Measurements from ENCODE around the gene PLCL2. TPM values are rescaled to one million over a fixed set of nuclear protein-coding genes. Genes with fewer than 3 reads are reported as not detected.

Gene PLCL2
- total and polyA plus RNA-seq, 10 of the 15 experiments (the other 5 are each of a cell fraction or from before 2014, with no cell fraction given) = 7.5 to 37.3 (median 21.7) TPM

DNA sequence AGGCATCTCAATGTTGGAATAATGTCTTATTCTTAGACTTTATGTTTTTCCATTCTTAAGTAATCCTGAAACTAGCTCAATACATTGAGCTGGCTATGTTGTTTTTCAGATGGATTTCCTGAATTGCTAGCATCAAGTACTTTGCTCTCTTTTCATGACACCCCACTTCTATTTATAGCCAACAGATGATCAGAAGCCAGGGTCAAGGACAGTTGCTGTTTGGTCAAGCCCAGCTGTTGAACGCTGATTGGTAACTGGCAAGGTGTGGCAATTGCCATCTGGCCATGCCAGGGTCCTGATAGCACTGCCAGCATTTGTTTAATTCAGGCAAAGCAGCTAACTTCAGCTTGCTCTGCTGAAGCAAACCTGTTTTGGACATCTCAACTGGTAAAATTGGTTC is 46.2 kb upstream of the PLCL2 start:
- peak overlapping the region; percentile 2 for H2AFZ ChIP-seq (ENCODE audit: control insufficient read depth, low read depth, low read length)
- in situ Hi-C loops (cut with MboI) (no loop called here), intact Hi-C loops (cut with micrococcal nuclease; ENCODE audit: unreplicated experiment) (no loop called here)
- SMC1A ChIA-PET (ENCODE audit: uncharacterized antibody, unreplicated experiment) = interaction anchor here (0.5 to 4.2 kb wide), 17 partner anchors 8 to 394 kb away, joined by 3 to 32 read pairs (median 5); no protein-coding TSS in a partner anchor
- no peaks in the 10 kb centered on the region for H3K27me3 ChIP-seq (replicated peaks in 1 of 2; ENCODE audit: control insufficient read depth in 2 of 2, insufficient read depth in 2 of 2, low read length in 1 of 2)
- WGBS (ENCODE audit: insufficient coverage, insufficient replicate concordance, low lambda C conversion rate, missing lambda C conversion rate) = 0% methylated on average over 1 of the region's 1 CpG
- no TSS peak for BruUV-seq (replicated peaks)
- no peaks in the 10 kb centered on the region for H3K79me2 ChIP-seq (ENCODE audit: control insufficient read depth, insufficient read depth, low read length)
- CTCF ChIA-PET = interaction anchor here (0.7 to 3.3 kb wide), 10 partner anchors 9 to 436 kb away, joined by 3 to 19 read pairs (median 4); partner anchors contain the start of gene PLCL2
- FAIRE-seq (no peak), ATAC-seq (no peak), DNase-seq (ENCODE audit: low read depth, low spot score) (no peak)
- H3K27ac ChIP-seq (ENCODE audit: control insufficient read depth, insufficient read depth) = no peak overlapping the region
- POLR2A ChIA-PET = interaction anchor here (0.7 to 2.0 kb wide), 3 partner anchors 10 to 49 kb away, joined by 3 to 4 read pairs (median 3); no protein-coding TSS in a partner anchor
- no peaks in the 10 kb centered on the region for H3K36me3 ChIP-seq (ENCODE audit: control insufficient read depth in 2 of 2, insufficient read depth in 2 of 2, low read length in 1 of 2)
- RAD21 ChIA-PET (ENCODE audit: unreplicated experiment) = interaction anchor here (0.9 to 2.2 kb wide), 12 partner anchors 10 to 394 kb away, joined by 3 to 13 read pairs (median 4); no protein-coding TSS in a partner anchor
- TF ChIP-seq TCF12 (IDR thresholded peaks at IDR 0.05; ENCODE audit: low read depth, low read length) (0 out of 2 replicates have a peak, but pooled peaks have one; percentile 20), RBBP5 (conservative IDR thresholded peaks at IDR 0.05) (no peak), SIX5 (IDR thresholded peaks at IDR 0.05; ENCODE audit: low read depth, low read length, severe bottlenecking) (no peak), IKZF1 (conservative IDR thresholded peaks at IDR 0.05) (no peak), MTA3 (IDR thresholded peaks at IDR 0.05; ENCODE audit: borderline replicate concordance, low read length) (no peak), MTA2 (IDR thresholded peaks at IDR 0.05; ENCODE audit: low read depth) (no peak), RUNX3 (IDR thresholded peaks at IDR 0.05; ENCODE audit: low read length) (peak; percentile 4; the same call in 1 of the 2 replicates), EZH2 (IDR thresholded peaks at IDR 0.05; ENCODE audit: borderline replicate concordance, control insufficient read depth, low read depth, low read length) (no peak), CREM (IDR thresholded peaks at IDR 0.05; ENCODE audit: low read depth) (no peak), JUNB (IDR thresholded peaks at IDR 0.05) (no peak), NRF1 (conservative IDR thresholded peaks at IDR 0.05; ENCODE audit: low read depth, low read length) (no peak), HDAC2 (IDR thresholded peaks at IDR 0.05) (no peak)
- H3K4me2 ChIP-seq (ENCODE audit: control insufficient read depth, insufficient read depth) = 0 out of 2 replicates have a peak overlapping the region, but pooled peaks have one; percentile 11
- H3K9ac ChIP-seq (ENCODE audit: control insufficient read depth, insufficient read depth, low read length) = no peak overlapping the region
- H3K9me3 ChIP-seq (replicated peaks; ENCODE audit: control insufficient read depth, insufficient read depth, low read length) = no peaks in the 10 kb centered on the region; the same call in 2 of the 3 replicates
- H3K4me3 ChIP-seq = no peak overlapping the region
- peaks cover 45% of the 10 kb centered on the region for H3K4me1 ChIP-seq (ENCODE audit: control insufficient read depth, insufficient read depth, low read length)
- H4K20me1 ChIP-seq (ENCODE audit: control insufficient read depth, insufficient read depth) = no peaks in the 10 kb centered on the region

All from GM12878 (cell line).